Stomach (tissue), 4 donors: ENCODE results near the gene CARHSP1.

Experiments used
- CTCF ChIP-seq, 7 experiments: fragments of 450-650 bp in 4 of 7; fragments of 200-600 bp in 3 of 7; sonication (generic) in 3 of 7; IDR thresholded peaks; one replicate each; pipeline ENCODE4 v1.5.1; 2016 to 2019; ENCODE audit warnings: antibody characterized with exemption in 7 of 7, control low read depth in 2 of 7, mild to moderate bottlenecking in 1 of 7
- POLR2A ChIP-seq, 4 donors: fragments of 450-650 bp; IDR thresholded peaks; one replicate each; pipeline ENCODE4 v1.6.1; 2016; ENCODE audit warnings: antibody characterized with exemption in 4 of 4, control low read depth in 2 of 4, mild to moderate bottlenecking in 1 of 4, moderate library complexity in 1 of 4

- TF ChIP-seq CTCF (IDR thresholded peaks at IDR 0.05) (no peak), POLR2A (IDR thresholded peaks at IDR 0.05) (no peak)
Observed at GRCh38 chr16:8904018-8904430, 35.2 kb upstream of the CARHSP1 start.
